HG03060 (cell line): ENCODE data around the gene CNPY4.
"Not testable (repeated sequence)": the region's sequence is repeated elsewhere in the genome, so short reads cannot be mapped to it uniquely, and the experiment has no call there.

ENCODE experiments used
- ATAC-seq: cut with Tn5 transposase; IDR thresholded peaks from one replicate; pipeline ENCODE4 v1.9.1; 2021; ENCODE audit warnings: low read depth, moderate number of reproducible peaks; ENCODE audit not compliant: unreplicated experiment

CNPY4 gene

DNA sequence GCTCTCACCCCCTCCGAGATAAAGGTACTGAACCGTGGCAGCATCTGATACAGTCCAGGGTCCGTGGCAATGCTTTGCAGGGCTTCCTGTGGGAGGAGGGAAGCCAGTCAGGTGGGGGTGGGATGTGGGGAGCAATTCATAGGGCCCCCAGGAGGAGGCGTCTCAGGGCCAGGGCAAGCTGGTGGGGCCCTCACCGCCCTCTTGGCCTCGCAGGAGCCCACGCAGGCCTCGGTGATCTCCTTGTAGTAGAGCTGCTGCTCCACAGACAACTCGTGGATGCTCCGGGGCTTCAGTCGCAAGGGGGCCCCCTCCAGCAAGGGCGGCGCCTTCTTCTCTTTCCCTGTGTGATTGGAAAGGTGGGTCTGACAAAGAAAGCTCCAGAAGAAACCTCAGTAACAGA lies 7.5 kb upstream of the CNPY4 start:
- no peak for ATAC-seq

DNA sequence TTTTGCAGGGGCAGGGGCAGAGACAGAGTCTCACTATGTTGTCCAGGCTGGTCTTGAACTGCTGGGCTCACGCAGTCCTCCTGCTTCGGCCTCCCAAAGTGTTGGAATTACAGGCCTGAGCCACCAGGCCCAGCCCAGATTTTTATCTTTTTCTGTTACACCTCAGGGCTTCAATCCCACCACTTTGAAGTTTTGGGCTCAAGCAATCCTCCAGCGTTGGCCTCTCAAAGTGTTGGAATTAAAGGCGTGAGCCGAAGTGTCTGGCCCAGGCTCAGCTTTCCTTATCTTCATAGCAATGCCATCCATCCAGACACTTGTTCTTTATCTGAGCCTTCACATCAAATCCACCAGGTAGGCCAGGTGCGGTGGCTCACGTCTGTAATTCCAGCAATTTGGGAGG lies 4.4 kb upstream of the CNPY4 start:
- no peak for ATAC-seq

DNA sequence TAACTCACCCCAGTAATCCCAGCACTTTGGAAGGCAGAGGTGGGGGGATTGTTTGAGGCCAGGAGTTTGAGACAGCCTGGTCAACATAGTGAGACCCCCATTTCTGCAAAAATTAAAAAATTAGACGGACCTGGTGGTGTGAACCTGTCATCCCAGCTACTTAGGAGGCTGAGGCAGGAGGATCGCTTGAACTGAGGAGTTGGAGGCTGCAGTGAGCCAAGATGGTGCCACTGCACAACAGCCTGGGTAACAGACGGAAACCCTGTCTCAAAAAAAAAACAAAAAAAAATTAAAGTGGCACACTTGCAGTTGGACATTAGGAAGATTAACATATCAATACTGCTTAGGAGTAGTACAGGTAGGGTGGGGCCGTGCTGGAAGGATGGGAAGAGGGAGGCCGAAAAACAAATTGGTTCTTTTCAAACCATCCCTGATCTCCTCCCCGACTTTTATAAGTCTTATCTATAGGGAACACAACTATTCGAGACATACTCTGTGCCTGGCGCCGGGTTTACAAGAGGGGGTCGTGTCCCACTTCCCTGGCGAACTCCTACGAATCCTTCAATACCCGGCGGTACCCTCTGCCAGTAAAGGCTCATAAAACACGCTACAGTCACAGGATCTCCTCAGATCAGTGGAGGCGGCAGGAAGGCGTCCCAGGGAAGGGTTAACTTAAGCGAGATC lies 904 bp upstream of the CNPY4 start:
- no peak for ATAC-seq

DNA sequence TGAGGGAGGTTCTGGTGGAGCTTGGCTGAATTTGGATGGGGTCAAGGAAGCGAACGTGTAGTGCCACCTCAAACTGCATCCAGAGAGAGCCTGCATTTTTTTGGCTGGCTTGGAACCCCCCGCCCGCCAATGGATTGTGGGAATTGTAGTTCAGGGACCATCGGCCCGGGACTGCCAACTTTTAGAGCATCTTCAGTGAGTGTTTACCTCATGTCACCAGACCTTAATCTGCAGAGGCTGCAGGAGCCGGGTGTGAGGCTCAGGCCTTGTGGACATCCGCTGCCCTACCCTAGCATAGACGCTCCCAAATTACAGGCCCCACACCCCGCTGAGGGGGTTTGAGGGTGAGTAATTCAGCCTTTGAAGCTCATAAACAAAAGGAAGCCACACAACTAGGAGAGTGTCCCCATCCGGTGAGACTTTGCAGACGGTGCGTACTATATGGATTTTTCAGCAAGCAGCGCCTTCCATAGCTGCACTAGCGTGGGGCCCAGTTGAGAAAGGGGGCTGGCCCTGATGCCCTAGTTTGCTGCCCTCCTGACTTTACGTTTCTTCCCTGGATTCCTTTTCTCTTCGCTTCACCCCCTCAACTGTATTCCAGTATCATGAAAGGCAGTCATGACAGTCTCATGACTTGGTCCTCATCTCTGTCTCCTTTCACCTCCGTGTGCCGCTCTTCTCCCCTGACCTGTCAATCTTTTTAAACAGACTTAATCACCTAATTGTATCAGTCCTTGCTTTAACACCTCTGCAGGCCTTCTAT lies 717 bp downstream of the CNPY4 start:
- no peak for ATAC-seq

DNA sequence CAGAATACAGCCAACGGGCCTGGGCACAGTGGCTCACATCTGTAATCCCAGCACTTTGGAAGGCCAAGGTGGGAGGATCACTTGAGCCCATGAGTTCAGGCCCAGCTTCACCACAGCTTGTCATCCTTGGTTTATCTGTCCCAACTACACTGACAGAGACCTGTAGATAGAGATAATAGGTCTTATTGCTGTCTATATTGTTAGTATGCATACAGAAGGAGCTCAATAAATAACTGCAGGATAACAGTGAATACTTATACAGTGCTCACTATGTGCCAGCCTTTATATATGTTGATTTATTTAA lies 1.3 kb downstream of the CNPY4 start:
- ATAC-seq, result no peak

DNA sequence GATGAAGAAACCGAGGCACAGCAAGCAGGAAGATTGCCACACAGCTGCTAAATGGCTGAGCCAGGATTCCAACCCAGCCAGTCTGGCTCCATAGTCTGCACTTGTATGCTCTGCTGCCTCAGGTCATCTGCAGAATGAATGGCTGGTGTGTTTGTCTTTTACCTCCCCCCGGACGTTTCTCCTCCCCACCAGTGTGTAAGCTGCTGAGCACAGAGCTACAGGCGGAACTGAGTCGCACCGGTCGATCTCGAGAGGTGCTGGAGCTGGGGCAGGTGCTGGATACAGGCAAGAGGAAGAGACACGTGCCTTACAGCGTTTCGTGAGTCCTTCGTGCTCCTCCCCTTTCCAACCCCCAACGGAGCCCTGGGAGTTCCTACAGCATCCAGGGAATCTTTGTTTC lies 2.6 kb downstream of the CNPY4 start:
- ATAC-seq, result no peak

DNA sequence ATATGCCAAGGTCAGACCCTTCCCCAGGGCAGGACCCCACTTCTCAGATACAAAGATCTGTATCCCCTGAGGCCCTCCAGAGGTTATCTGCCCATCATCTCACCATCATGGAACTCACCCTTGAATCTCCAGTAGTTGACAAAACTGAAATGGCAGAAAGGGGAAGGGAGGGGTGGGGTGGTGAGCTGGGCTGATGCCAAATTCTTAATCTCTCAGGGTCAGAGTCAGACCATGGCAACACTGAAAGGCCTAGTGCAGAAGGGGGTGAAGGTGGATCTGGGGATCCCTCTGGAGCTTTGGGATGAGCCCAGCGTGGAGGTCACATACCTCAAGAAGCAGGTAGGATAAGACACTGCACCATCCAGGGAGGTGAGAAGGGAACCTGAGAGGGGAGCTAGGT lies 3.1 kb downstream of the CNPY4 start:
- no peak for ATAC-seq

DNA sequence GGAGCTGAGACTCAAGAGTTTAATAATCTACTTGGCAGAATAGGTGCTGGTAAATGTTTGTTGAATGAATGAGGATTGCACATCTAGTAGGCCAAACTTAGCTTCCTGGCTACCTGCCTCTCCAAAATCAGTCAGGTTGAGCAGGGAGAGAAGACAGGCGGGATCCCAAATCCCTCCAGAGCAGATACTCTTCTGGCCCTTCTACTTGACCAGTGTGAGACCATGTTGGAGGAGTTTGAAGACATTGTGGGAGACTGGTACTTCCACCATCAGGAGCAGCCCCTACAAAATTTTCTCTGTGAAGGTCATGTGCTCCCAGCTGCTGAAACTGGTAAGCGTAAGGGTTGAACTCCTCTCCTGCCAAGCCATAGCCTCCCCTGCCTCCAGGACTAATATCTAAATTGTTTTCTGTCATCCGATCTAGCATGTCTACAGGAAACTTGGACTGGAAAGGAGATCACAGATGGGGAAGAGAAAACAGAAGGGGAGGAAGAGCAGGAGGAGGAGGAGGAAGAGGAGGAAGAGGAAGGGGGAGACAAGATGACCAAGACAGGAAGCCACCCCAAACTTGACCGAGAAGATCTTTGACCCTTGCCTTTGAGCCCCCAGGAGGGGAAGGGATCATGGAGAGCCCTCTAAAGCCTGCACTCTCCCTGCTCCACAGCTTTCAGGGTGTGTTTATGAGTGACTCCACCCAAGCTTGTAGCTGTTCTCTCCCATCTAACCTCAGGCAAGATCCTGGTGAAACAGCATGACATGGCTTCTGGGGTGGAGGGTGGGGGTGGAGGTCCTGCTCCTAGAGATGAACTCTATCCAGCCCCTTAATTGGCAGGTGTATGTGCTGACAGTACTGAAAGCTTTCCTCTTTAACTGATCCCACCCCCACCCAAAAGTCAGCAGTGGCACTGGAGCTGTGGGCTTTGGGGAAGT lies 5.1 kb downstream of the CNPY4 start:
- no peak for ATAC-seq

DNA sequence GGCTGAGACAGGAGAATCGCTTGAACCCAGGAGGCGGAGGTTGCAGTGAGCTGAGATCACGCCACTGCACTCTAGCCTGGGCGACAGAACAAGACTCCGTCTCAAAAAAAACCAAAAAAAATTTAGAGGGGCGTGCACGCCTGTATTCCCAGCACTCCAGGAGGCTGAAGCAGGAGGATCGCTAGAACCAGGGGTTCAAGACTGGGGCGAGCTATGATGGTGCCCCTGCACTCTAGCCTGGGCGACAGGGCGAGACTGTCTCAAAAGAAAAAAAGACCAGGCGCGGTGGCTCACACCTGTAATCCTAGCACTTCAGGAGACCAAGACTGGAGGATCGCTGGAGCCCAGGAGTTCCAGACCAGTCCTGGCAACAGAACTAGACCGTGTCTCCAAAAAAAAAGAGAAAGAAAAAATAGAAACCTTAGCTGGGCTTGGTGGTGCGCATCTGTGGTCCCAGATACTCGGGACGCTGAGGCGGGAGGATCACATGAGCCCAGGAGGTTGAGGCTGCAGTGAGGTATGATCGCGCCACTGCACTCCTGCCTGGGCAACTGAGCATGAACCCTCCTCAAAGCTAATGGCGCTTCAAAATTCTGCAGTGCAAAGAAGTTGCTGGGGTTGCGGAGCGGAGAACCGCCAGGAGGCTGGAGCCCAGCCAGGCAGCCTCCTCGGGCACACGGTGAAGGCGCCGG lies 7.0 kb downstream of the CNPY4 start:
- no peak for ATAC-seq

DNA sequence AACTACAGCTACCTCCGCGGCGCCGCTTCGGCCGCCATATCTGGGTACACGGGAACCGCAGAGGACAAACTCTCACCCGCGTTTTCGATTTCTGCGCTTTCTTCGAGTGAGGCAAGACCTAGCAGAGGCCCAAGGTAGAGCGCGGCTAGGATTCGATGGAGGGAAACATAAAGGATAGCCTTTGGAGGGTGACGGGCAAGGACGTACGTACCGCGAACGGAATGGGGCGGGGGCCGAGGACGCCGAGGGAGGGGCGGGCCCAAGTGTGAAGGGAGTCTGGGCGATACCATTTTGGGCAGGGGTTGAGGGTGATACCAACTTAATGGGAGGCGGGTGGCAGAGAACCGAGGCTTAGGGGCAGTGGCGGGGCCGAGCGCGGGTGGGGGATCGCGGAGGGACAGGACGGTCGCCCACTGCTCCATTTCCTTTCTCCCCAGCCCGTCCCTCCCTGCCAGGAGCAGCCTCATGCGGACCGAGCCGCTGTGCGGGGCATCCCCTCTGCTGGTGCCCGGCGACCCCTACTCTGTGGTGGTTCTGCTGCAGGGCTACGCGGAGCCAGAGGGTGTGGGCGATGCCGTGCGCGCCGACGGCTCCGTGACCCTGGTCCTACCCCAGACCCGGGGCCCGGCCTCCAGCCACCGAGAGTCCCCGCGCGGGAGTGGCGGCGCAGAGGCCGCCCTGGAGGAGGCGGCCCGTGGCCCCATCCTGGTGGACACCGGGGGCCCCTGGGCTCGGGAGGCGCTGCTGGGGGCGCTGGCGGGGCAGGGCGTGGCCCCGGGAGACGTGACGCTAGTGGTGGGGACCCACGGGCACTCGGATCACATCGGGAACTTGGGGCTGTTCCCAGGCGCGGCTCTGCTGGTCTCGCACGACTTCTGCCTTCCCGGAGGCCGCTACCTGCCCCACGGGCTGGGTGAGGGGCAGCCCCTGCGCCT lies 7.8 kb downstream of the CNPY4 start, which contains the start of gene MBLAC1:
Gene MBLAC1 (plus strand): TSS at position 37 of the 935 bp plus-strand sequence. CDS start 429 bp downstream, at position 466.
- ATAC-seq, result no peak

DNA sequence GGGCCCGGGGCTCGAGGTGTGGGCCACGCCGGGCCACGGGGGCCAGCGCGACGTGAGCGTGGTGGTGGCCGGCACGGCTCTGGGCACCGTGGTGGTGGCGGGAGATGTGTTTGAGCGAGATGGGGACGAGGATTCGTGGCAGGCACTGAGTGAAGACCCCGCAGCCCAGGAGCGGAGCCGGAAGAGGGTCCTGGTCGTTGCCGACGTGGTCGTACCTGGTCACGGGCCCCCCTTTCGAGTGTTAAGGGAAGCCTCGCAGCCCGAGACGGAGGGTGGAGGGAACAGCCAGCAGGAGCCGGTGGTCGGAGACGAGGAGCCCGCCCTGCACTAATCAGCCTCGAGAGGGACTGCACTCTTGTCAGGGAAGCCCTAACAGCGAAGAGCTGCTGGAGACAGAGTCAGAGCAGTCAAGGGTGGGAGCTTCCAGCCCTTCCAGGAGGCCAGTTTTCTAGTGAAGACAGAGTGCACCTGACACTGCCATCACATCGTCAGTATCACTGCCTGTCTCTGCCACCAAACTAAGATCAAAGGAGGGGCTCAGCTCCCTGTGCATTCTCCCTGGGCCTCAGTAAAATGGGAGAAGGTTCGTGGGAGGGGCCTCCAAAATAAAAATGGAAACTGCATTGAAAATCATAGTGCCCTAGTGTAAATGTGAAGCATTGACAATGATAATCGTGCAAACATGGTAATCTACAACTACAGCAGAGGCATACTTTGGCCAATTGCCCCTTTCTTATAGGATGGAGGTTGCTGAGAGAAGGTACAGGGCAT lies 8.6 kb downstream of the CNPY4 start:
- no peak for ATAC-seq

DNA sequence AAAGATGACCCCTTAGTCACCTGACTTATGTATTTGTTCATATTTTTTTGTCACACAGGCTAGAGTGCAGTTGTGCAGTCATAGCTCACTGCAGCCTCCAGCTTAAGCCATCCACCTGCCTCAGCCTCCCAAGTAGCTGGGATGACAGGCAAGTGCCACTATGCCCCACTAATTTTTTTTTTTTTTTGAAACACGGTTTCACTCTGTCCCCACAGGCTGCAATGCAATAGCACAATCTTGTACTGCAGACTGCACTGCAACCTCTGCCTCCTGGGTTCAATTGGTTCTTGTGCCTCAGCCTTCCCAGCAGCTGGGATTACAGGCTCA lies 9.2 kb downstream of the CNPY4 start:
- no peak for ATAC-seq

DNA sequence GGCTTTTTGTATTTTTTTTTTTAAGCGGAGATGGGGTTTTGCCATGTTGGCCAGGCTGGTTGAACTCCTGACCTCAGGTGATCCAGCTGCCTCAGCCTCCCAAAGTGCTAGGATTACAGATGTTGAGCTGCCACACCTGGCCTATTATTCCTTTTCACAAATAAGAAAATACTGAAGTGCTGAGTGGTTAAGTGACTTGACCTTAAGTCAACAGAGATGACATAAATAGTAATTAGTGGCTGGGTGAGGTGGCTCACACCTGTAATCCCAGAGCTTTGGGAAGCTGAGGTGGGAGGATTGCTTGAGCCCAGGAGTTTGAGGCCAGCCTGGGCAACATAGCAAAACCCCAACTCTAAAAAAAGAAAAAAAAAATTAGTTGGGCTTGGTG lies 10.8 kb downstream of the CNPY4 start:
- not testable (repeated sequence) for ATAC-seq

DNA sequence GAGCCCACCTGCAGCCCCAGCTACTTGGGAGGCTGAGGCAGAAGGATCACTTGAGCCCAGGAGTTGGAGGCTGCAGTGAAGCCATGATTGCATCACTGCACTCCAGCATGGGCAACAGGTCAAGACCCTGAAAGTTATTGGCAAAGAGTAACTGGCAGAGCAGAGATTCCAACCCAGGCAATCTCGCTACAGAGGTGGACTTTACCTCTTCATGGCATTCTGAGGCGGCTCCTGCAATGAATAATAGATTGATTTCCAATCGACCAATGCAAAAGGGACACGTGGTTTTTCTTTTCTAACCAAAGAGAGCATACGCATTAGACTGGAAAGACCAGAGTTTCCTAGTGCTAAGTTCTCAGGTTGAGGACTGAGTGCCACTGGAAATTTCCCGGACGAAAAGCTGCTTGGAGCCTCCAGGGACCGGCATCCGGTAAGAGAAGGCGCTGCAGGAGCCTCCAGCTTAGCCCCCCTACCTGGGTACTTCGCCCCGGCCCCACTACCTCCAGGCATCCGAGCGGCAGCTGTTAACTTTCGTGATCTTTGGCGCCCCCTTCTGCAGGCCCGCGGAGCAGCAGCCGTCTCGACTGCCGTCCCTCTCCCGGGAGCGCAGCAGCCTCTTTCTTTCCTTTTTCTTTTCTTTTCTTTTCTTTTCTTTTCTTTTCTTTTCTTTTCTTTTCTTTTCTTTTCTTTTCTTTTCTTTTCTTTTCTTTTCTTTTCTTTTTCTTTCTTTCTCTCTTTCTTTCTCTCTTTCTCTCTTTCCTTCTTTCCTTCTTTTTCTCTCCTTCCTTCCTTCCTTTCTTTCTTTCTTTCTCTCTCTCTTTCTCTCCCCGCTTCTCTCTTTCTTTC lies 11.4 kb downstream of the CNPY4 start:
- no peak for ATAC-seq

DNA sequence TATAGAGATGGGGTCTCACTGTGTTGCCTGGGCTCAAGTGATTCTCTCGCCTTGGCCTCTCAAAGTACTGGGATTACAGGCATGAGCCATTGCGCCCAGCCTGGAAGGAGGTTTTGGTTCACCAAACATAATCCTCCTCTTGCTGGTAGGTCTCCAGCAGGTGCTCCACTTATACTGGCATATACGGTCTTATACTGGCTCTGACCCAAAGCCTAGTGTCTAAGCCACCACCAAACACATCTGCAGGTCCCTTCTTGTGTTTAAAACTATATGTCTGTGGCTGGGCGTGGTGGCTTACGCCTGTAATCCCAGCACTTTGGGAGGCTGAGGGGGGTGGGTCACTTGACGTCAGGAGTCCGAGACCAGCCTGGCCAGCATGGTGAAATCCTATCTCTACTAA lies 12.7 kb downstream of the CNPY4 start:
- ATAC-seq, result no peak

DNA sequence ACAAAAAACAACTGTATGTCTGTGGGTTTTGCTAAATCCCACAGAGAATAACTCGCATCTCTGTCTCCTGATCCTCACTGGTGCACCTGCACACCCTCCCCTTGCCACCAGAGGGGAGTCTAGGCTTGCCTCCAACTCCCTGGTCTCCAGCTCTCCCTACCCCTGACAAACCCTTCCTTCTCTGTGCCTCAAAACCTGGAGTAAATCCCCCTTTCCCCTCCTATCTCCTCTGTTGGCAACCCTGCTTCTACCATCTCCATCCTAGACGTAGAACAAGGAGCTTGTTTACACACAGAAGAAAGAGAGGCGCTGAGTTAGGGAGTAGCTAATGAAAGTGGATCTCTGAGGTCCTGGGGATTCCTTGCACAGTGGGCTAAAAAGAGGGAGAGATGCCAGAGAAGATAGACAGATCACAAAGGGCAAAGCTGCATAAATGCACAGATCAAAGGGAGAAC lies 13.3 kb downstream of the CNPY4 start:
- no peak for ATAC-seq

DNA sequence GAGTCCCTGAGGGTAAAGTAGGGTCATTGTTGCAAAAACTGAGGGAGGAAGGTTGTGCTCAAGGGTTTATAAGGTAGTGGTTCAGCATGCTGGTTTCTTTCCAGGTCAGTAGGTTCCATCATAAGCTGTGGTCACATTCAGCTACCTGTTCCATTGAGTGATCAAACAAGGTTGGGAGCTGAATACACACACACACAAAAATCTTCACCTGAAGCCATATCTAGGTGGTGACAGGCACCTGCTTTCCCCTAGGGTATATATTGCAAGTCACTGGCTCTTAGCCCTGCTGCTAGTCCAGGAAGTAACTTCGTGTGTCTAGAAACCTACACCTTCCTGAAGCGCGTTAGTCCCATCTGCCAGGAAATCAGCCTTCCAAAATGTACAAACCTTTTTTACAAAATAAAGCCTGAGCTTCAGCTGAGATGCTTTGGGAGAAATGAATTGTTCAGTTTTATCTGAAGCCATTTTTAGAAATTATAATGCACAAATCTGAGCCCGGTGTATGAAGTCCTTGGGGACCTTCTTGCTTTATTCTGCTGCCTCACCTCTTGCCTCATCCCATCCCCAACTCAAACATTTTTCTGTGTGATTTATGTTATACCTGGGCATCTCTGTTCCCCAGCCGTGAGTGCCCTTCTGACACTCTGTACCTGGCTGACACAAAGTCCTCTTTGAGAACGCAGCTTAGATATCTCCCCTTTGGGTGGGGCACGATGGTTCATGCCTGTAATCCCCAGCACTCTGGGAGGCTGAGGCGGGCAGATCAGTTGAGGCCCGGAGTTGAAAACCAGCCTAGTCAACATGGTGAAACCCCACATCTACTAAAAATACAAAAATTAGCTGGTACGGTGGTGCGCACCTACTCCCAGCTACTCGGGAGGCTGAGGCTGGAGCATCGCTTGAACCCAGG lies 18.7 kb downstream of the CNPY4 start:
- ATAC-seq, result no peak
